Hepatic stellate cell (primary cell): ENCODE data around the gene OR56B4.

ENCODE experiments used
- DNase-seq: peaks from one replicate; pipeline ENCODE4 v3.0.0; 2011; ENCODE audit warnings: low spot score

The OR56B4 gene

GRCh38 chr11:6151117-6151516, 43.6 kb downstream of the OR56B4 start:
- no peak for DNase-seq

DNA sequence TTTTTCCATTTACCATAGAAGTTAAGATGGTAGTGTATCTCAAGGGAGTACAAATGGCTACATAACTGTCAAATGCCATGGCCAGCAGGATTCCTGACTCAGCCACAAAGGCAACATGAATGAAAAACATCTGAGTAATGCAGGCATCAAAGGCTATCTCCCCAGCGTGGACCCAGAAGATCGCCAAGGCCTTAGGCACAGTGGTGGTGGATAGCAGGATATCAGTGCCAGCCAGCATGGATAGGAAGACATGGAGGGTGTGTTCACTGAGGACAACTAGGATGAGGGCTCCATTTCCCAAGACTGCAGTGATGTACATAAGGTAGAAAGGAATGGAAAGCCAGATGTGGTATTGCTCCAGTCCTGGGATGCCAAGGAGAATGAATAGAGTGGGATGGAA, 44.6 kb downstream of the OR56B4 start:
- no peak for DNase-seq

DNA sequence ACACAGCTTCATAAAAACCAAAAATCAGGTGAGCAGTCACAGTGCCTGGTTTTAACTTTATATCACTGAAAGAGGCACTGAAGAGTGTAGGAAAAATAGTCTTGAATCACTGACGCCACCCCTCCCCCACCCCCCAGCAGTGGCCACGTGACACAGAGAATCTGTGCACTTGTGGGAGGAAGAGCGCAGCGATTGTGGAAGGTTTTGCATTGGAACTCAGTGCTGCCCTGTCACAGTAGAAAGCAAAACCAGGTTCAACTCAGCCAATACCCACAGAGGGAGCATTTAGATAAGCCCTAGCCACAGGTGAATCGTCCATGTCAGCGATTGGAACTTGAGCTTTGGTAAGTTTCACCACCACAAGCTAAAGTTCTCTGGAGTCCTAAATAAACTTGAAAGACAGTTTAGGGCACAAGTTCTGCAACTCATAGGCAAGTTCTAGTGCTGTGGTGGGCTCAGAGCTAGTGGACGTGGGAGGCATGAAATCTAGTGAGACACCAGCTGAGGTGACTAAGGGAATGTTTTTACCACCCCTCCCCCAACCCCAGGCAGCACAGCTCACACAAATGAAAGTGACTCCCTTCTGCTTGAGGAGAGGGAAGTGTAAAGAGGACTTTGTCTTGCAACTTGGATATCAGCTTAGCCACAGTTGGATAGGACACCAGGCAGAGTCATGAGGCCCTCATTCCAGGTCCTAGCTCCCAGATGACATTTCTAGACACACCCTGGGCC, 49.3 kb downstream of the OR56B4 start:
- no peak for DNase-seq
